Fibroblast of gingiva (primary cell): Measurements from ENCODE around the gene LSM14B.

Source experiments
- DNase-seq: peaks from one replicate; pipeline ENCODE4 v3.0.0-alpha.2; 2011; ENCODE audit warnings: low read depth

The LSM14B gene

DNA sequence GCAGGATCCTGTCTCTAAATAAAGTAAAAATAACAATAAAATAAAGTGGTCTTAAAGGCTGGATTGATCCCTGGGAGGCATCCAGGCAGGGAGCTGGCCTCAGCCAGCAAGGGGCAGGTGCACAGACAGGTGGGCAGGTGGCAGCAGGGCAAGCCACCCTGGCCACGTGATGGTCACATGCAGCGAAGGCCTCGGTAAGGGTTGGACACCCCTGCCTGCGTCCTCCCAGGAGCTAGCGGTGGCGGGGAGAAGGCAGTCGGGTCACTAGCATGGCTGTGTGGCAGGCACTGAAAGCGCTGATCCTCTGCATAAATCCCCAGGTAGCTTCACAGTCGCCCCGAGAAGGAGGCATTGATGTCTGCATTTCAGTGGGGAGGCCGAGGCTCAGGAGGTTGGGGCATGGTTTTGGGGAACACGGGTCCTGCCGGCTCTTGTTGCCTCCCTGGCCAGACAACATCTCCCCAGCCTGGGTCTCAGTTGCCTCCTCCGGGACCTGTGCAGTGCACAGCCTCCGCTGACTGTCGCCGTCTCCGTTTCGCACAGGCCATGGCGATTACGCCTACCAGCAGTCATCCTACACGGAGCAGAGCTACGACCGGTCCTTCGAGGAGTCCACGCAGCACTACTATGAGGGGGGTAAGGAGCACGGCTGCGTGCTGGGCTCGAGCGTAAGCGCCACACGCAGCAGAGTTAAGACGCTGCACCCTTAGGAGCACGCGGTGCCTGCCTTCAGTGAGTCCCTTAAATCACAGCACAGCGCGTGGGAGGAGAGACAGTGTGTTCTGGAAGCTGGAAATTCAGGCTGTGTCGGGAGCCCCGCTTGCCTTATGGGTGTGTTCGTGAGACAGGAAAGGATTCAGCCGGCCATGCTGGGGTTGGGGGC is 42.8 kb downstream of the LSM14B start:
- DNase-seq, result no peak

DNA sequence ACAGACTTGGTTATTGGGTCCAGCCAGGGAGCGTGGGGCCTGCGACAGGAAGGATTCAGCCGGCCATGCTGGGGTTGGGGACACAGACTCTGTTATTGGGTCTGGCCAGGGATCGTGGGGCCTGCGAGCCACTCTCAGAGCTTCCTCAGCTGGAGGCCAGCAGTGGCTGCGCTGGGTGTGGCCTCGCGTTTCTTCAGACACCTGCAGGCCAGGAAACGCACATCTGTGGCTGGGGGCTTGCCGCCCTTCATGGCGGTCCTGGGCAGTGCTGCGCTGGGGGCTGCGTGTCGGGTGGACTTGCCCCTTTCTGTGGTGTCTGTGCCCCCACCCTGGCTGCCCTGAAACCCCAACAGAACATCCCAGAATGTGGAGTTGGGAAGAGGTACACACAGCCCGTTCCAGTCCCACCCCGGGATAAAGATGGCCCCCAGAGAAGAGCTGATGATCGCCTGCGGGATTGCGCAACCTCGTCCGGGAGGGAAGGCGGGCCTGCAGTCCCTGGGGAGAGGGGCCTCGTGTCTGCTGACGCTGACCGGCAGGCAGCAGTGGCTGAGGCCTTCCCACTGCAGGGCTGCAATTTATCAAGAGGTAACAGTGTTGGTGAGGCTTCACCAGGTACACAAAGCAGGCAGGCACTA is 43.6 kb downstream of the LSM14B start:
- DNase-seq, result no peak

DNA sequence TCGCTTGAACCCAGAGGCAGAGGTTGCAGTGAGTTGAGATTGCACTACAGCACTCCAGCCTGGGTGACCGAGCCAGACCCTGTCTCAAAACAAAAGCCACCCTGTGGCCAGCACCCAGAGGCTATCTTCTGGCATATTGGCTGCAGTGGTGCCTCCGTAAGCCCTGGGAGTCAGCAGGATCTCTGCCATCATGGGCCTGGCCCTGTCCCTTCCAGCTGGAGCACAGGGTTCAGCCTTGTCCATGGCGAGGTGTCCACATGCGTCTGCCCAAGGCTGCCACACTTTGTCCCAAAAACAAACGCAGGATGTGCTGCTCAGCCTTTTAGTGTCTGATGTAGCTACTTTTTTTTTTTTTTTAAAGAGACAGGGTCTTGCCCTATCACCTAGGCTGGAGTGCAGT is 45.2 kb downstream of the LSM14B start:
- DNase-seq, result no peak

DNA sequence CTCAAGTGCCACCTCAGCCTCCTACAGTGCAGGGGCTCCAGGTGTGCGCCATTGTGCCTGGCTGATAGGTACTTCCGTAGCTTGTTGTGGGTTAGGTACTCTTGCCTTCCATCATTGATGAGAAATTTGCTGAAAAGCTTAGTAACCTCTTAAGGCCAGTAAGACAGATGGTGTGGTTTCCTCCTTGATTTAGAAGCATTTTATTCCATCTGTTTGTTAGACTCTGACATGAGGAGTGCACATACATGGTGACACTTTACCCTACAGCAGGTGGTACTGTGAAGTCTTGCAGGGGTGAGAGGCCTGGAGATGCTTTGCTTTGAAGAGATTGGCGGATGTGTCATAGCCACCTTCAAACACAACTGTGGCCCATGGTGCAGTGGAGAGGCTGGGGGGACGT is 45.8 kb downstream of the LSM14B start:
- no peak for DNase-seq

DNA sequence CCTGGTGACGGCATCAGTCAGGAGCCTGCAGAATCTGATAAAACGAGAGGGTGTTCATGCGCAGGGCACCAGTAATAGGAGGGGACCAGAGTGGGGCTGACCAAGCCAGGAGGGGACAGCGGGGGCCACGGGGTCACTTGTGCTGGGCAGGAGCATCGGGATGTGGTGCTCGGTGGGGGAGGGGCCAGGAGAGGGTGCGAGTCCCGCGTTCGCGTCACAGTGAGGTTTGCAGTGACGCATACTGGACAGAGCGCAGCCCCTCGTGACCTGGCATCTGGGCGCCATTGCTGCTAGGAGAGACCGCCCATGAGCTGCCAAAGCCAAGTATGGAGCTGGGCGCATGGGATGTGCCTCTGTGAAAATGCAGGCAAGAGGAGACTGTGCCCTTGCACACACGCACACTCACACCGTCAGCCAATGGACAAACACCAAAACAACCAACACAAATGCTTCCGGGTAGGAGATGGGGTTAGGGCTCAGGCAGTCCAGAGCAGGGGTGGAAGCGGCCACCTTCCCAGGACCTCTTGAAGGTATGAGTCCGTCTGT is 46.7 kb downstream of the LSM14B start:
- no peak for DNase-seq

DNA sequence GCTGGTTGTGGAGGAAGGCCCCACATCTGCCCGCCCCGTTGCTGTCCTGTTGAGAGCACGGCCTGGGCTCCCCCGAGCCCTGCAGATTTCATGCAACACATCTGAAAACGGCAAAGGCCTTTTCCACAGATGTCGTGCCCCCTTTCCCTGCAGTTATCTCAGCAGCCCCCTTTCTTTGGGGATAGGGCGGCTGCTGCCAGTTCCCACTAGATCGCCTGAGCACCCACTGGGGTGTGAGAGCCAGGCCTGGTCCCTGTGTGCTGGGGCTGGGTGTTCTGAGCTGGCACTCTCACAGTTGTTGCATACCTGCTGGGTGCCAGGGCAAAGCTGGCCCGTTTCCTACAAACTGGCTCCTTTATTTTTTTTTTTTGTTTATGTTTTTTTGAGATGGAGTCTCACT is 48.3 kb downstream of the LSM14B start:
- DNase-seq, result no peak

DNA sequence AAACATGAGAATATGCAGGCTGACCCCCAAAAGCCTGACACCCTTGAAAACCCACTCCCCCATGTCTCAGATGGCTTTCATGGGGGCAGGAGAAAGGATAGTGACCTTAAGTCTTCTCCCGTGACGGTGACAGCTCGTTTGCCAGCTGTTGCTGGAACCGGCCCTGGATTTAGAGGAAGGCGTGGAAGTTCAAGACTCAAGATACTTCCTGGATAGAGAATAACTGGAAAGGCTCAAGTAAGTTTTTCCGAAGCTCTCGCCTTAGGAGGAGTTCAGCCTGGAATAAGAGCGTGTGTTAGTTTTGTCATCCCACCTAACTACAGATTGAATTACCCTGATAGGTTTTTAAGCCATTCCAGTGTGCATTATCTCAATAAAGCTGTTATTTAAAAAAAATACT is 49.0 kb downstream of the LSM14B start:
- no peak for DNase-seq

DNA sequence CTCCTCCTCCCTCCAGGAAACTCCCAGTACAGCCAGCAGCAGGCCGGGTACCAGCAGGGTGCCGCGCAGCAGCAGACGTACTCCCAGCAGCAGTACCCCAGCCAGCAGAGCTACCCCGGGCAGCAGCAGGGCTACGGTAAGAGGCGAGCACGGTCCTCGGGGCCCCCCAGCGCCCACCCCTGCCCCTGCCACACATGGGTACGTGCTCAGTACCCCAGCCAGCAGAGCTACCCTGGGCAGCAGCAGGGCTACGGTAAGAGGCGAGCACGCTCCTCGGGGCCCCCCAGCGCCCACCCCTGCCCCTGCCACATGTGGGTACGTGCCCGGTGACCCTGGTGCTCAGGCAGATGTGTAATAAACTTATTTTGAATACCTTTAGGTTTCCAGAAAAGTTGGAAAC is 50.4 kb downstream of the LSM14B start:
- DNase-seq, result no peak

DNA sequence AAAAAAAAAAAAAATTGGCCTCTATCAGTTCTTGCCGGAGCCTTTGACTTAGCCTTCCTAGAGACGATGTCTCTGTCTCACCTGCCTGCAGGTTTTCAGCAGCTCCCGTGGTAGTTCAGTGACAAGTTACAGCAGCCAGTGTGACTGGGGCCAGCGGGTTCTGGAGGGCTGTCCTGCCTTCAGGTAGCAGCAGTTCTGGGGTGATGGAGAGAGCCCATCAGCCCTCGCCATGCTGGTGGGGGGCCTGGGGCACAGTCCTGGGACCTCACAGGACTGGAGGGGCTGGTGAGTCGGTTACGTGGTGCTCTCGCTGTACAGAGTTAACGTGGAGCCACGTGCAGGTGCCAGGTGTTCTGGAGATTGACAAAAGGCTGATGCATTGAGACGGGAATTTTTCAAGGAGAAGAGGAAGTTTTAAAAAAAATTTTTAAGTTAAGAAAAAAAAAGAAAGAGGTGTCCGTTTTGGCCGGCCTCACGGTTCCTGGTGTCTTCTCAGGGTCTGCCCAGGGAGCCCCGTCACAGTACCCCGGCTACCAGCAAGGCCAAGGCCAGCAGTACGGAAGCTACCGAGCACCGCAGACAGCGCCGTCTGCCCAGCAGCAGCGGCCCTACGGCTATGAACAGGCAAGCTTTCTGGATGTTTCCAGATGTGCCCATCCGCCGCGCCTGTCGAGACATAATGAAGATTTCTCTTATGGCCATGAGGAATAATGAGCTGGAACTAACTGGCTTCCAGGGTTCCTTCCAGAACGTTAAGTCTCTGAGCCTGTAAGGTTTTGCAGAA is 51.9 kb downstream of the LSM14B start:
- no peak for DNase-seq

DNA sequence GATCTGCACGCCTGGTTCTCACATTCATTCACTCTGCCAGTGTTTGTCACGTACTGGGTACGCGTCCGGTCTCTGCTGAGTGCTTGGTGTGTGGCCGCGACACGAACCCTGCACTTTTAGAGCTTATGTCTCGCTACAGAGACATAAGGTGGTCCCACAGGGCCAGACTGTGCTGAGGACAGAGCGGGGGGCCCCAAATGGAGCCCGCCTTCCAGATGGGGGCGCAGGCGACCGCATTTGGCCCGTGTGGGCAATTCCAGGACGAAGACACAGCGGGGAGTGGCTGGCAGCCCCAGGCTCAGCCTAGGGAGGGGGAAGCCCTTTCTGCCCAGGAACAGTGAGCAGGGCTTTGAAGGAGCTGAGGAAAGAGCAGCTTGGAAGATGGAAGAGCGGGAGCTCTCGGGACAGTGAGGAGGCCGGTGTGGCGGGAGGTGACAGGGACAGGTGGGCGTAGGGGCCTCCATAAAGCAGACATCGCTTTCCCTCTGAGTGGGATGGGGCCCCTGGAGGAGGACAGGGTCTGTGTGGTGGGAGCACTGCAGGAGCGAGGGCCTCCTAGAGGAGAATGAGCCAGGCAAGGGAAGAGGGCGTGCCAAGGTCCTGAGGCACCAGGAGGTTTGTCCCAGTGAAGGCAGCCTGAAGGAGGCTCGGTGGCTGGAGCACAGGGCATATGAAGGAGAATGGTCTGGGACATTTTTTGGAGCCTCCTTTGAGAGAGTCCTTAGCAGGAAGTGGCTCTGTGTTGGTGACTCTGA is 52.8 kb downstream of the LSM14B start:
- no peak for DNase-seq

DNA sequence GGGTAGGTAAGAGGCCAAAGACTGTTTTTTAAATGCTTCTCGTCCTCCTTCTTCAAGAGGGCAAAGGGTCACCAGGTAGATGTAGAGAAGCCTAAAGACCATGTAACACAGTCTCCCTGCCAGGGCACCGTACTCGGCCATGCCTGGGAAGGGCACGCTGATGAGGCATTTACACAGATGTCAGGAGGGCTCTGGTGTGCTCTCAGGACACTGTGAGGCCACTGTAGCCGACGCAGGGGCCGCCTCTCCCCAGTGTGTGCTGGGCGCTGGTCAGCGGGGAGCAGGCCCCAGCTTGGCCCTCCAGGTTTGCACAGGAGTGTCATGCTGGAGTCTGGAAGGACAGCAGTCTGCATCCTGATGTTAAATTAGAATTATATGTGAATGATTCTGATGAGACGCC is 53.4 kb downstream of the LSM14B start:
- DNase-seq, result no peak

DNA sequence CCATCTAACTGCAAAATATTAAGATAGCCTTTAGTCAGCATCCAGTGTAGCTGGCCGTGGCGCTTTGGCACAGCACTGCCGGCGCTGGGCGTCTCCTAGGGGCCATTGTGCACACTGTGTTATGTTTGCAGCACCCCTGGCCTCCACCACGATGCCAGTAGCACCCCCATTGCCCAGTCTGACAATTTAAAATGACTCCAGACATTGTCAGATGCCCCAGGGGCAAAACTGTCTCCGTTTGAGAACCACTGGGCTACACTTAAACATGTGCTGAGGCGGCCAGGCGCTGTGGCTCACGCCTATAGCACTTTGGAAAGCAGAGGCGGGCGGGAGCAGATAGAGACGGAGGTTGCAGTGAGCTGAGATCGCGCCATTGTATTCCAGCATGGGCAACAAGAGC is 54.6 kb downstream of the LSM14B start:
- DNase-seq, result no peak

DNA sequence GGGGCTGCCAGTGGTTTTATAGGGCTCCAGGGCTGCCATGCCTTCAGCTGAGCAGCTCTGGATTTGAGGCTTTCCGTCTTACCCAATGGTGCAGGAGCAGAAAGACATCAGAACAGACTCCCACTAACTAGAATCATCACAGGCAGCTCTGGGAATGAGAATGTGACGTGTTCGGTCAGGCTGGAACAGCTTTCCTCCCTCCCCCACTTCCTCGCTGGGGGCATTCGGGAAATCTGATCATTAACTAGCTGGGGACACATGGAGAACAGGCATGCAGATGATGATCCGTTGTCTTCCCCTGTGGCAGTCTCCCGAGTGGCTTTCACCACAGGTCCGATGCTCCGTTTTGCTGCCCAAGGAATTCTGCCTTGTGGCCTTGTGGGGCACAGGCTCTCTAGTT is 55.0 kb downstream of the LSM14B start:
- no peak for DNase-seq

DNA sequence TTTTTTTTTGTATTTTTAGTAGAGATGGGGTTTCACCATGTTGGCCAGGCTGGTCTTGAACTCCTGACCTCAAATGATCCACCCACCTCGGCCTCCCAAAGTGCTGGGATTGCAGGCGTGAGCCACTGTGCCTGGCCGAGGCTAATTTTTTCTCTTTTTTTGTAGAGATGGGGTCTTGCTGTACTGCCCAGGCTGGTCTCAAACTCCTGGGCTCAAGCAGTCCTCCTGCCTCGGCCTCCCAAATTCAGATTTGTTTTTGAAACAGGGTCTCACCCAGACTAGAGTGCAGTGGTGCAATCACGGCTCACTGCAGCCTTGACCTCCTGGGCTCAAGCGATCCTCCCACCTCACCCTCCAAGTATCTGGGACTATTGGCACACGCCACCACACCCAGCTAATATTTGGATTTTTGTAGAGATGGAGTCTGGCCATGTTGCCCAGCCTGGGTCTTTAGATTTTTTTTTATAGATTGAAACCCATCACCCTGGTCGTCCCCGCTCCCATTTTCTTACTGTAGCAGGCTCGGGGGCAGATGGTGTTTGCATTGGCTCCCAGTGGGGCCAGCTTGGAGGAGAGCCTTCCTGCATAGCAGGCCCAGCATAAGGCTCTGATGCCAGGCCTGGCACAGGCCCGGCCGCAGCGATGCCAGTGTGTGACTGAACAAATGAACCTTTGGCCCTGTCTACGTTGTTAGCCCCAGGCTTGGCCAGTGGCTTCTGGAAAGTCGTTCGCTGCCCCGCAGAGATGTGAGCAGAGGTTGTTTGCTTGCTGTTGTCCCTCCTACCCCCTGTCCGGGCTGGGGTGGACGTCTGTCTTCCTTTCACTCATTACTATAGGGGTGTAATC is 56.3 kb downstream of the LSM14B start:
- DNase-seq, result no peak

DNA sequence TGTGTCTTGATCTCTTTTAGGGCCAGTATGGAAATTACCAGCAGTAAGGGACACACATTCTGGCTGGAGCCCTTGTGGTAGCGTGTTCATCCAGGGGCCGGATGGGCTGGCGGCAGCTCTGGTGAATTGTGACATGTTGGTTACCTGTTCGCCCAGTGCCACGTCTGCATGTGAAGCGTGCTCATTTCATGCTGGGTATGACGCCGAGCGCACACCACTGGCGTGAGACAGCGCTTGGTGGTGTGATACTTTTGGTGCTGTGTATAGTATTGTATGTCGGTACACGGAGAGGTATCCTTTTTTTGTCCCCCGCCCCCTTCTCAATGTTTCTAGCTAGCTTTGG is 56.9 kb downstream of the LSM14B start:
- DNase-seq, result no peak

DNA sequence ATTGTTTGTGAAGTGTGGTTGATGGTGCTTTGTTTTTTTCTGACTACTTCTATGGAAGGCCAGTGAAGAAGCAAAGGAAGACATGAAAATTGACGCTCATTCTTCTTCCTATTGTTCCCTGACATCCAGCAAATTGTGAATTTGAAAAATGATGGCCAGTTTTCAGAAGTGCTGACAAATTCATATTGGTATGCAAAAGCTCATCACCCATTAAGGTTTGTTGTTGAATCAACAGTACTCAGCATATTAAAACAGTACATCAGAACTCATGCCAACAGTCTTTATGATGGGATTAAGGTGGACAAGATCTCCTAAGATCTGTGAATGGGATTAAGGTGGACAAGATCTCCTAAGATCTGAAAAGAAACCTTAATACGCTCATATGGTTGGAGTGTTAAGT is 59.5 kb downstream of the LSM14B start:
- no peak for DNase-seq

DNA sequence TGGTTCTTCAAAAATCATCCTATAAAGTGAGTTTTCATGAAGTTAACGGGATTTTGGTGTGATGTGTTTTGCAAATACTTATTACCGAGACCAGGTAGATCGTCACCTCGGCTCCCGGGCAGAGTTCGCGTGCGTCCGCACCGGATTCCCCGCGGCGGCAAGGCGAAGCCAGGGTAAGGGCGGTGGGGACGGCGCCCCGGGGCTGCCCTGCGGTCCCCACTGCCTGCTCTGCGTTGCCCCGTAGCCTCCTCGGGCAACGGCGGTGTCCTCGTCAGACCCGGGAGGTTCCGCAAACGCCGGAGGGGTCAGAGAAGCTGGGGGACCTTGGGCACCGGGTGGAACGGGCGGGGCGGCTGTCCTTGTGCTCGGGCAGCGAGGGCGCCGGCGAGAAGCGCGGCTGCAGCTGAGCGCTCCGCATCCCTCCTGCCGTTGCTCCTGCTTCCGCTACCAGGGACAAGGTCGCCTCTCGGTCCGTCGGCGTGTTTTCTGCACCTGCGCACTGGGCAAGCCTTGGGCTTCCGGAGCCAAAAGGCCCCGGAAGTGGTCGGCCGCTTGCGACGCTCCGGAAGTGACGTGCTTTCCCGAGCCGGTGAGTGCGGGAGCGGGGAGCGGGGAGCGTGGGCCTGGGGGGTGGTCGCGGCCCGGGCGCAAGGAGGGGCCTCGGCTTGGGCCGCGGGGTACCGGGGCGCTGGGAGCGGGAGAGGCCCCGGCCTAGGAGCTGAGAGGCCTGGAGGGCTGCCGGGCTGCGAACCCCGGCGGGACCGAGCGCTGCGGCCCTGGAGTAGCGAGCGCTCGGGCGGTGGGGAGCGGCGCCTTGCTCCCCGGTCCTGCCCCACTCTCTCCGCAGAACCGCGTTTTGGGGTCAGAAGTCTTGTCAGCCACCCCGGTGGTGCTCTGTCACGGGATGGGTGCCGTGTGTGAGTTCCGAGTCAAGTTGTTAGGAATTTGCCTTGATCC is 60.5 kb downstream of the LSM14B start, which contains the start of gene MTG2:
TSS of gene MTG2 (plus strand) at position 560 of the 957 bp plus-strand sequence. CDS start 10,393 bp downstream, outside the sequence.
- peak; percentile 93 for DNase-seq

DNA sequence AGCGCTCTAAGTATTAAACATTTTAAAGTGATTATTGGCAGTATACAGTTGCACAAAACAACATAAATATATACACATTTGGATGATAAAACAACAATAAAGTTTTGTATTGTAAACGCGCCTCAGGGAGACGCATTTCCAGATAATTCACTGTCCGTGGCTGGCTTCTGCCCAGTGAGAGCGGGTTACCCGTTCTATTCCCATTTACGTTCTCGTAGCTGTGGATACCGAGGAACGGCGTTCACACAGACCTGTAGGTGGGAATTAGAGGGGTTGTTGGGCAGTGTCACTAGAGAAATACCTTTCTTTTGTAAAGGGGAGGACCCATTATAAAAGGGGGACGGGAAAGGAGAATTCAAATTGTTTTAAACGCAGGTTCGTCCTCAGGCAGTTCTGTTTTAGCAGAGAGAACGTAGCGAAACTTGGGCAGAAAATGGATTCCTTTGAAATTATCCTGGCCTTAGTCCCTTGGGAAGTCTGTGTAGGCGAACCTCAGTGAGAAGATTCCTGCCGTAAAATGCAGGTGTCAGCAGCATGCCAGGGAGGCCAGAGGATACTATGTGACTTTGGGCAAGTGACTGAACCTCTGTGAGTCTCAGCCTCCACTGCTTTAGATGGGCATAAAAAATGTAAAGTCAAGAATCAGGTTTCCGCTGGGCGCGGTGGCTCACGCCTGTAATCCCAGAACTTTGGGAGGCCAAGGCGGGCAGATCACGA is 61.3 kb downstream of the LSM14B start:
- DNase-seq, result no peak
